Parathyroid adenoma (tissue), 2 donors: ENCODE results near the gene DGAT2.

Experiments
- H2AFZ ChIP-seq: fragments of 300-600 bp; sonication (generic); one replicate; pipeline ENCODE4 v1.7.0; 2017; ENCODE audit warnings: antibody characterized with exemption, mild to moderate bottlenecking
- H3K27ac ChIP-seq: fragments of 300-600 bp; sonication (generic); one replicate; pipeline ENCODE4 v1.7.0; 2017
- H3K27me3 ChIP-seq: fragments of 300-600 bp; sonication (generic); one replicate; pipeline ENCODE4 v1.7.0; 2017; ENCODE audit warnings: low read length; ENCODE audit not compliant: control insufficient read depth, insufficient read depth
- H3K36me3 ChIP-seq: fragments of 300-600 bp; sonication (generic); one replicate; pipeline ENCODE4 v1.7.0; 2017; ENCODE audit warnings: low read length; ENCODE audit not compliant: control insufficient read depth, insufficient read depth
- H3K4me1 ChIP-seq: fragments of 300-600 bp; sonication (generic); one replicate; pipeline ENCODE4 v1.7.0; 2017; ENCODE audit warnings: control low read depth
- H3K4me2 ChIP-seq: fragments of 300-600 bp; sonication (generic); one replicate; pipeline ENCODE4 v1.7.0; 2017; ENCODE audit warnings: low read length
- H3K4me3 ChIP-seq: fragments of 300-600 bp; sonication (generic); one replicate; pipeline ENCODE4 v1.7.0; 2017; ENCODE audit warnings: low read depth, low read length
- H3K79me2 ChIP-seq: fragments of 300-600 bp; sonication (generic); one replicate; pipeline ENCODE4 v1.7.0; 2017; ENCODE audit warnings: control low read depth
- H3K9ac ChIP-seq: fragments of 300-600 bp; sonication (generic); one replicate; pipeline ENCODE4 v1.7.0; 2017; ENCODE audit warnings: mild to moderate bottlenecking
- H3K9me3 ChIP-seq: fragments of 300-600 bp; sonication (generic); one replicate; pipeline ENCODE4 v1.7.0; 2017; ENCODE audit warnings: low read length; ENCODE audit not compliant: control insufficient read depth
- CTCF ChIP-seq: fragments of 300-600 bp; sonication (generic); IDR thresholded peaks from one replicate; pipeline ENCODE4 v1.7.0; 2017; ENCODE audit warnings: antibody characterized with exemption, mild to moderate bottlenecking
- donor health status: primary hyperparathyroidism.

Gene DGAT2

DNA sequence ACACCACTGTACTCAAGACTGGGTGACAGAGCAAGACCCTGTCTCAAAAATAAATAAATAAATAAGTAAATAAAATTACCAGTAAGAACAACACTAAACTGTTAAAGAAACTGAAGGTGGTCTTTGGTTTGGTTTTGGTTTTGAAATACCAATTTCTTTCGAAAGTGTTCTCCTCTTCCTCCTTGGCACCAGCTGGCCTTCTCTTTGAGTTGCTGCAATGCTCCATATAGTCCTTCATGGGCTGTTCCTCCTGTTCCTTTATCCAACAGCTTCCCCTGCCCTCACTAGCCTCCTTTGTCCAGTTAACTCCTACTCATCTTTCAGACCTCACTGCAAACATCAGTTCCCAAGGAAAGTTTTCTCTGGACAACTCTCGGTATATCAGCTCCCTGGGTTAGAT, 41.4 kb downstream of the DGAT2 start:
- Histone ChIP-seq H2AFZ (no peak overlapping the region), H3K9ac (no peak overlapping the region), H3K9me3 (no peaks in the 10 kb centered on the region), H3K79me2 (no peaks in the 10 kb centered on the region), H3K4me2 (no peak overlapping the region), H3K27me3 (no peaks in the 10 kb centered on the region), H3K36me3 (no peaks in the 10 kb centered on the region), H3K4me1 (no peaks in the 10 kb centered on the region), H3K27ac (no peak overlapping the region), H3K4me3 (no peak overlapping the region)
- no peak for TF ChIP-seq CTCF

GRCh38 chr11:75810637-75811390, 42.2 kb downstream of the DGAT2 start:
- no peak for TF ChIP-seq CTCF
- H3K4me2 ChIP-seq: no peak overlapping the region
- no peak overlapping the region for H3K9ac ChIP-seq
- H3K4me1 ChIP-seq: no peaks in the 10 kb centered on the region
- no peak overlapping the region for H2AFZ ChIP-seq
- no peaks in the 10 kb centered on the region for H3K36me3 ChIP-seq
- no peaks in the 10 kb centered on the region for H3K9me3 ChIP-seq
- no peaks in the 10 kb centered on the region for H3K27me3 ChIP-seq
- H3K79me2 ChIP-seq: peaks cover 5% of the 10 kb centered on the region
- no peak overlapping the region for H3K27ac ChIP-seq
- no peak overlapping the region for H3K4me3 ChIP-seq

GRCh38 chr11:75811485-75811884, 42.9 kb downstream of the DGAT2 start:
- Histone ChIP-seq H3K9me3 (no peaks in the 10 kb centered on the region), H3K27me3 (no peaks in the 10 kb centered on the region), H3K27ac (no peak overlapping the region), H3K4me1 (peaks cover 4% of the 10 kb centered on the region), H3K4me3 (no peak overlapping the region), H3K36me3 (no peaks in the 10 kb centered on the region), H3K9ac (no peak overlapping the region), H2AFZ (no peak overlapping the region), H3K79me2 (peaks cover 12% of the 10 kb centered on the region), H3K4me2 (no peak overlapping the region)
- TF ChIP-seq CTCF: no peak

- TF ChIP-seq CTCF: no peak
- no peaks in the 10 kb centered on the region for H3K9me3 ChIP-seq
- H3K9ac ChIP-seq: no peak overlapping the region
- no peaks in the 10 kb centered on the region for H3K36me3 ChIP-seq
- no peak overlapping the region for H3K4me3 ChIP-seq
- H3K4me1 ChIP-seq: peaks cover 10% of the 10 kb centered on the region
- H3K27ac ChIP-seq: no peak overlapping the region
- no peak overlapping the region for H3K4me2 ChIP-seq
- no peaks in the 10 kb centered on the region for H3K27me3 ChIP-seq
- H2AFZ ChIP-seq: no peak overlapping the region
- peaks cover 16% of the 10 kb centered on the region for H3K79me2 ChIP-seq
These were observed 44.0 kb downstream of the DGAT2 start for GRCh38 chr11:75812542-75813040.

DNA sequence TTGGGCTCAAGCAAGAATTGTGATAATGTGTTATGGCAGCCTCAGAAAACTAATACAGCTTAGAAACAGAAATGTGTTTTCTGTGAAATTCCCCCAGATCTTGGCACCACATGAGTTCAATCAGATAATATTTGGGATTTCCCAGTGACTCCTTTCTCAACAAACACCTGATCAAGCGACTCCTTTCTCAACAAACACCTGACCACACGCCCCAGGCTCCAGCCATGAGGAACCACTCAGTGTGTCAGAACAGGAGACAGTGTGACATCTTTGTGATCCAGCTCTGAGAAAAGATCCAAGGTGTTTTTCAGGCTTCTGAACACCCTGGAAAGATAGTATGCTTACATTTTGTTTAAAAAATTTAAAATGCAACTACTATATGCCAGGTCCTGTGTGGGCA, 44.5 kb downstream of the DGAT2 start:
- peaks cover 16% of the 10 kb centered on the region for H3K79me2 ChIP-seq
- H3K27me3 ChIP-seq: no peaks in the 10 kb centered on the region
- no peak overlapping the region for H3K4me3 ChIP-seq
- no peak overlapping the region for H3K9ac ChIP-seq
- H3K4me1 ChIP-seq: peaks cover 10% of the 10 kb centered on the region
- no peak for TF ChIP-seq CTCF
- H3K27ac ChIP-seq: no peak overlapping the region
- H3K36me3 ChIP-seq: no peaks in the 10 kb centered on the region
- H3K9me3 ChIP-seq: no peaks in the 10 kb centered on the region
- no peak overlapping the region for H2AFZ ChIP-seq
- no peak overlapping the region for H3K4me2 ChIP-seq
